Neuronal stem cell (in vitro differentiated cells): ENCODE measurements around the gene RIPOR2.
A peak's percentile ranks its signal among the peaks of the same experiment; 100 is the strongest.
"Not testable (repeated sequence)": the region's sequence is repeated elsewhere in the genome, so short reads cannot be mapped to it uniquely, and the experiment has no call there.

Source experiments
- DNase-seq: peaks from one replicate; pipeline ENCODE4 v3.0.0-alpha.2; 2013; ENCODE audit warnings: low spot score
- H2AFZ ChIP-seq: one replicate; pipeline ENCODE4 v1.6.1; 2013; ENCODE audit warnings: mild to moderate bottlenecking, low read length, inconsistent platforms
- H2AK5ac ChIP-seq: 2 replicates; pipeline ENCODE4 v1.6.1; 2013; ENCODE audit warnings: low read depth, mild to moderate bottlenecking, inconsistent platforms, low read length, moderate library complexity, mixed read lengths
- H2BK120ac ChIP-seq: 2 replicates; pipeline ENCODE4 v1.6.1; 2013; ENCODE audit warnings: low read depth, mild to moderate bottlenecking, inconsistent platforms, low read length, moderate library complexity, mixed read lengths
- H2BK12ac ChIP-seq: one replicate; pipeline ENCODE4 v1.6.1; 2013; ENCODE audit warnings: low read length, inconsistent platforms
- H2BK15ac ChIP-seq: 2 replicates; pipeline ENCODE4 v1.6.1; 2013; ENCODE audit warnings: mild to moderate bottlenecking, low read length, inconsistent platforms, mixed read lengths
- H2BK5ac ChIP-seq: one replicate; pipeline ENCODE4 v1.6.1; 2013; ENCODE audit warnings: inconsistent platforms, mild to moderate bottlenecking, low read length, moderate library complexity
- H3K14ac ChIP-seq: one replicate; pipeline ENCODE4 v1.6.1; 2013; ENCODE audit warnings: low read length, inconsistent platforms
- H3K18ac ChIP-seq: 2 replicates; pipeline ENCODE4 v1.6.1; 2013; ENCODE audit warnings: low read length, inconsistent platforms
- H3K23ac ChIP-seq: 2 replicates; pipeline ENCODE4 v1.6.1; 2013; ENCODE audit warnings: low read depth, mild to moderate bottlenecking, mixed read lengths, low read length, inconsistent platforms; ENCODE audit not compliant: poor library complexity
- H3K27ac ChIP-seq: replicated peaks from 3 replicates; pipeline ENCODE4 v1.5.1; 2013; ENCODE audit warnings: low read length, inconsistent platforms
- H3K27me3 ChIP-seq, 3 experiments: 2 replicates each; pipeline ENCODE4 v1.6.1; 2013; ENCODE audit warnings: low read length in 3 of 3, mild to moderate bottlenecking in 2 of 3, inconsistent platforms in 1 of 3, low read depth in 1 of 3, mixed read lengths in 1 of 3, moderate library complexity in 1 of 3; ENCODE audit not compliant: control insufficient read depth in 3 of 3, insufficient read depth in 3 of 3
- H3K36me3 ChIP-seq, 2 donors: replicated peaks in 1 of 2; 2 replicates each; pipeline ENCODE4 v1.6.1; 2013; ENCODE audit warnings: low read length in 2 of 2; ENCODE audit not compliant: control insufficient read depth in 2 of 2, insufficient read depth in 2 of 2
- H3K4ac ChIP-seq: 2 replicates; pipeline ENCODE4 v1.6.1; 2013; ENCODE audit warnings: inconsistent platforms, mild to moderate bottlenecking, low read length, moderate library complexity
- H3K4me1 ChIP-seq, 2 donors: 1 replicate in 1 of 2; 2 replicates in 1 of 2; pipeline ENCODE4 v1.6.1; 2013; ENCODE audit warnings: low read length in 2 of 2, low read depth in 1 of 2; ENCODE audit not compliant: control insufficient read depth in 2 of 2, insufficient read depth in 1 of 2
- H3K4me2 ChIP-seq: one replicate; pipeline ENCODE4 v1.6.1; 2013; ENCODE audit warnings: mild to moderate bottlenecking, low read length, inconsistent platforms; ENCODE audit not compliant: insufficient read depth, poor library complexity, severe bottlenecking
- H3K4me3 ChIP-seq, 2 donors: 2 replicates each; pipeline ENCODE4 v1.5.1; 2013; ENCODE audit warnings: low read length in 2 of 2, mild to moderate bottlenecking in 2 of 2, inconsistent platforms in 1 of 2, moderate library complexity in 1 of 2
- H3K79me1 ChIP-seq: one replicate; pipeline ENCODE4 v1.6.1; 2013; ENCODE audit warnings: low read depth, mild to moderate bottlenecking, inconsistent platforms, low read length, moderate library complexity
- H3K9ac ChIP-seq: one replicate; pipeline ENCODE4 v1.6.1; 2013; ENCODE audit warnings: mild to moderate bottlenecking, low read depth, low read length, inconsistent platforms; ENCODE audit not compliant: poor library complexity
- H3K9me3 ChIP-seq, 2 donors: replicated peaks in 1 of 2; 2 replicates each; pipeline versions ENCODE3 to v1.6.1; 2013; ENCODE audit warnings: low read length in 2 of 2, mild to moderate bottlenecking in 2 of 2, inconsistent platforms in 1 of 2, low read depth in 1 of 2, mixed read lengths in 1 of 2, moderate library complexity in 1 of 2; ENCODE audit not compliant: control insufficient read depth in 2 of 2, insufficient read depth in 1 of 2
- H4K8ac ChIP-seq: one replicate; pipeline ENCODE4 v1.6.1; 2013; ENCODE audit warnings: low read depth, mild to moderate bottlenecking, inconsistent platforms, low read length, moderate library complexity
- H4K91ac ChIP-seq: one replicate; pipeline ENCODE4 v1.6.1; 2013; ENCODE audit warnings: low read length, low read depth, mild to moderate bottlenecking, inconsistent platforms; ENCODE audit not compliant: poor library complexity
- WGBS, 2 donors: extraction: QIAGEN DNeasy Blood & Tissue Kit; methylation state at CpG; one replicate each; pipeline ENCODE4 v1.1.7; 2013; ENCODE audit warnings: missing lambda C conversion rate in 2 of 2, mixed read lengths in 1 of 2; ENCODE audit not compliant: insufficient read length in 2 of 2, insufficient replicate concordance in 1 of 2; ENCODE audit errors: extremely low coverage in 2 of 2; 5-methylcytosine and 5-hydroxymethylcytosine counted together

Gene RIPOR2

GRCh38 chr6:24774696-24775519 lies 160.9 kb downstream of the RIPOR2 start, which contains the start of gene GMNN:
Gene GMNN, plus strand, starts transcription at chr6:24774937. Its CDS starts 2,310 bp downstream, at chr6:24777247.
- peak within 1 kb of the TSS; percentile 99 for H3K18ac ChIP-seq
- H3K4ac ChIP-seq: peak within 1 kb of the TSS; percentile 100
- no peaks in the 10 kb centered on the region for H3K79me1 ChIP-seq
- peak within 1 kb of the TSS; percentile 56 for H3K4me2 ChIP-seq
- no peak within 1 kb of the TSS for H2BK12ac ChIP-seq
- H2BK120ac ChIP-seq: no peak within 1 kb of the TSS
- peak within 1 kb of the TSS; percentile 96 for H2BK5ac ChIP-seq
- H4K91ac ChIP-seq: peak within 1 kb of the TSS; percentile 95
- no CpG with 5 or more reads among the region's 75 CpGs for WGBS, 2 donors
- peak; percentile 97 for DNase-seq
- no peak within 1 kb of the TSS for H2BK15ac ChIP-seq
- H3K27me3 ChIP-seq: no peaks in the 10 kb centered on the region
- peaks cover 6 to 9% of the 10 kb centered on the region in 2 donors for H3K4me1 ChIP-seq
- H2AFZ ChIP-seq: peak within 1 kb of the TSS; percentile 85
- peak within 1 kb of the TSS; percentile 97 for H3K14ac ChIP-seq
- peak within 1 kb of the TSS; percentile 99 for H3K27ac ChIP-seq
- H2AK5ac ChIP-seq: peak within 1 kb of the TSS; percentile 89
- no peak within 1 kb of the TSS for H4K8ac ChIP-seq
- no peaks in the 10 kb centered on the region for H3K9me3 ChIP-seq
- H3K4me3 ChIP-seq: peak within 1 kb of the TSS; percentile 71 to 88
- H3K36me3 ChIP-seq: peaks cover 1 to 39% of the 10 kb centered on the region in 2 donors
- H3K9ac ChIP-seq: peak within 1 kb of the TSS; percentile 100
- peak within 1 kb of the TSS; percentile 100 for H3K23ac ChIP-seq

- Histone ChIP-seq H3K4ac (no peak overlapping the region), H3K27ac (no peak overlapping the region), H3K9ac (no peak overlapping the region), H2BK12ac (no peak overlapping the region), H3K4me2 (no peak overlapping the region), H2BK15ac (no peak overlapping the region), H2AFZ (no peak overlapping the region), H2BK120ac (no peak overlapping the region), H3K14ac (no peak overlapping the region), H4K8ac (no peak overlapping the region), H3K23ac (no peak overlapping the region), H3K9me3 (no peaks in the 10 kb centered on the region), H3K4me1 (no peaks in the 10 kb centered on the region), H3K4me3 (no peak overlapping the region), H3K36me3 (no peaks in the 10 kb centered on the region), H3K79me1 (no peaks in the 10 kb centered on the region), H3K18ac (no peak overlapping the region), H2AK5ac (no peak overlapping the region), H4K91ac (no peak overlapping the region), H3K27me3 (no peaks in the 10 kb centered on the region), H2BK5ac (no peak overlapping the region)
- no peak for DNase-seq
- no CpG with 5 or more reads among the region's 5 CpGs for WGBS, 2 donors
Observed at GRCh38 chr6:24768361-24768760, 167.4 kb downstream of the RIPOR2 start.

GRCh38 chr6:24766680-24767462 lies 168.9 kb downstream of the RIPOR2 start:
- no peaks in the 10 kb centered on the region for H3K9me3 ChIP-seq
- H3K14ac ChIP-seq: no peak overlapping the region

GRCh38 chr6:24765968-24766367 lies 169.8 kb downstream of the RIPOR2 start:
- not testable (repeated sequence) for H2BK15ac ChIP-seq, H2AK5ac ChIP-seq, H2BK120ac ChIP-seq, H3K36me3 ChIP-seq, H4K91ac ChIP-seq, H3K9ac ChIP-seq, H2BK12ac ChIP-seq, H3K14ac ChIP-seq, H3K23ac ChIP-seq, H2BK5ac ChIP-seq, H3K4me1 ChIP-seq, H3K18ac ChIP-seq, H3K4me2 ChIP-seq, H3K27ac ChIP-seq, H3K4ac ChIP-seq, H3K9me3 ChIP-seq, H4K8ac ChIP-seq, H3K79me1 ChIP-seq, H3K4me3 ChIP-seq, H3K27me3 ChIP-seq, DNase-seq
- peak overlapping the region; percentile 35 for H2AFZ ChIP-seq
- WGBS, 2 donors: no CpG with 5 or more reads among the region's 26 CpGs

More at GRCh38 chr6:24766680-24767462, 168.9 kb downstream of the RIPOR2 start:
- Histone ChIP-seq H4K8ac (no peak overlapping the region), H3K27me3 (no peaks in the 10 kb centered on the region), H3K4me3 (no peak overlapping the region), H3K4ac (no peak overlapping the region), H2BK5ac (no peak overlapping the region), H3K27ac (no peak overlapping the region), H2BK120ac (no peak overlapping the region), H3K4me2 (no peak overlapping the region), H3K9ac (no peak overlapping the region), H3K36me3 (no peaks in the 10 kb centered on the region), H2AFZ (no peak overlapping the region), H3K18ac (no peak overlapping the region), H3K4me1 (no peaks in the 10 kb centered on the region), H3K79me1 (no peaks in the 10 kb centered on the region), H2BK15ac (no peak overlapping the region), H2AK5ac (no peak overlapping the region), H3K23ac (no peak overlapping the region), H4K91ac (no peak overlapping the region), H2BK12ac (no peak overlapping the region)
- no CpG with 5 or more reads among the region's 9 CpGs for WGBS, 2 donors
- DNase-seq: no peak
